HG03103 (cell line): Measurements from ENCODE around the gene TARDBP.
"Not testable (repeated sequence)": the region's sequence is repeated elsewhere in the genome, so short reads cannot be mapped to it uniquely, and the experiment has no call there.

Experiments
- ATAC-seq: cut with Tn5 transposase; IDR thresholded peaks from one replicate; pipeline ENCODE4 v1.9.1; 2021; ENCODE audit warnings: low read depth; ENCODE audit not compliant: unreplicated experiment

The TARDBP gene

GRCh38 chr1:11041048-11041447 lies 28.6 kb downstream of the TARDBP start:
- no peak for ATAC-seq

- ATAC-seq: no peak
Measured at GRCh38 chr1:11042065-11042464, 29.6 kb downstream of the TARDBP start.

GRCh38 chr1:11042995-11043874 lies 30.8 kb downstream of the TARDBP start:
- no peak for ATAC-seq

GRCh38 chr1:11044086-11044848 lies 31.8 kb downstream of the TARDBP start:
- ATAC-seq: no peak

- ATAC-seq: no peak
Measured at GRCh38 chr1:11044849-11045427, 32.5 kb downstream of the TARDBP start.

- no peak for ATAC-seq
Measured at GRCh38 chr1:11045428-11046269, 33.2 kb downstream of the TARDBP start.

- no peak for ATAC-seq
Measured at GRCh38 chr1:11046270-11046566, 33.8 kb downstream of the TARDBP start.

- no peak for ATAC-seq
Measured at GRCh38 chr1:11046625-11047365, 34.3 kb downstream of the TARDBP start, which contains the start of gene MASP2. Gene MASP2, minus strand, starts transcription at chr1:11047239. Its CDS starts 32 bp downstream, at chr1:11047207.

GRCh38 chr1:11051121-11051520 lies 38.7 kb downstream of the TARDBP start:
- not testable (repeated sequence) for ATAC-seq

GRCh38 chr1:11051781-11052511 lies 39.5 kb downstream of the TARDBP start:
- no peak for ATAC-seq

- ATAC-seq: no peak
Measured at GRCh38 chr1:11052839-11053757, 40.6 kb downstream of the TARDBP start.

GRCh38 chr1:11053758-11054137 lies 41.3 kb downstream of the TARDBP start:
- ATAC-seq: no peak

- ATAC-seq: no peak
Measured at GRCh38 chr1:11054181-11054580, 41.7 kb downstream of the TARDBP start.

GRCh38 chr1:11054666-11055065 lies 42.2 kb downstream of the TARDBP start:
- no peak for ATAC-seq

- ATAC-seq: no peak
Measured at GRCh38 chr1:11055676-11056075, 43.2 kb downstream of the TARDBP start.

GRCh38 chr1:11056504-11056903 lies 44.0 kb downstream of the TARDBP start:
- no peak for ATAC-seq

GRCh38 chr1:11057477-11057876 lies 45.0 kb downstream of the TARDBP start:
- ATAC-seq: no peak

GRCh38 chr1:11058026-11058425 lies 45.6 kb downstream of the TARDBP start:
- no peak for ATAC-seq
